K562 (cell line): Measurements from ENCODE around the gene BMP8B. TPM values are rescaled to one million over a fixed set of nuclear protein-coding genes. Genes with fewer than 3 reads are reported as not detected.

Experiments
- ATAC-seq: fragments of 200-7000 bp; cut with Tn5 transposase; 3 replicates; pipeline ENCODE4 v1.9.1; 2020; ENCODE audit warnings: moderate library complexity
- BruUV-seq: library from RNA; stranded (reverse); fragments of 400-500 nt; replicated peaks from 2 replicates; lab custom pipeline; 2021; lab: Mats Ljungman, UMichigan
- CTCF ChIA-PET: fragments of 300-600 bp; formaldehyde crosslinking; extraction: SDS; loops from one replicate; lab custom pipeline; 2021; ENCODE audit warnings: low intra/inter-chr PET ratio; lab: Yijun Ruan, JAX
- POLR2A ChIA-PET: fragments of 300-600, 350-650 bp; sonication (Branson Sonifier 250); formaldehyde crosslinking; extraction: SDS; loops from one replicate; lab custom pipeline; 2021; ENCODE audit warnings: antibody characterized with exemption, inconsistent platforms; lab: Yijun Ruan, JAX
- DNase-seq, 4 experiments: peaks; one replicate each; pipeline versions ENCODE4 v3.0.0 to v3.0.0-alpha.2; 2011 to 2018; ENCODE audit warnings: low spot score in 3 of 4, mixed read lengths in 3 of 4; ENCODE audit errors: extremely low read depth in 1 of 4
- FAIRE-seq: peaks from 2 replicates; lab custom pipeline; 2011; peaks lifted over from hg19 to GRCh38; lab: Jason Lieb, UNC
- H2AFZ ChIP-seq: 2 replicates; pipeline ENCODE4 v1.6.0; 2011; ENCODE audit warnings: low read depth, low read length, control low read depth, inconsistent platforms
- H3K27ac ChIP-seq: fragments of 200-600 bp; 3 replicates; pipeline ENCODE4 v1.8.0; 2011; ENCODE audit warnings: low read depth, mild to moderate bottlenecking, control low read depth, inconsistent platforms, low read length, moderate library complexity, mixed read lengths; ENCODE audit errors: extremely low read depth
- H3K27me3 ChIP-seq, 2 experiments: fragments of 300-600 bp in 1 of 2; 2 replicates in 1 of 2; 3 replicates in 1 of 2; pipeline versions ENCODE4 v1.6.0 to v1.8.0; 2011; ENCODE audit warnings: inconsistent platforms in 2 of 2, low read length in 2 of 2, mild to moderate bottlenecking in 1 of 2, mixed read lengths in 1 of 2, moderate library complexity in 1 of 2; ENCODE audit not compliant: control insufficient read depth in 2 of 2, insufficient read depth in 2 of 2
- H3K36me3 ChIP-seq: fragments of 300-600 bp; 3 replicates; pipeline ENCODE4 v1.8.0; 2011; ENCODE audit warnings: mild to moderate bottlenecking, low read length, inconsistent platforms; ENCODE audit not compliant: control insufficient read depth, insufficient read depth
- H3K4me1 ChIP-seq, 2 experiments: fragments of 200-600 bp in 1 of 2; replicated peaks in 1 of 2; 2 replicates in 1 of 2; 3 replicates in 1 of 2; pipeline versions ENCODE4 v1.5.1 to v1.8.0; 2011; ENCODE audit warnings: inconsistent platforms in 2 of 2, low read length in 2 of 2, mild to moderate bottlenecking in 1 of 2, mixed read lengths in 1 of 2, moderate library complexity in 1 of 2; ENCODE audit not compliant: control insufficient read depth in 2 of 2, insufficient read depth in 2 of 2
- H3K4me2 ChIP-seq: 2 replicates; pipeline ENCODE4 v1.6.1; 2011; ENCODE audit warnings: low read length, control low read depth, inconsistent platforms, mixed read lengths; ENCODE audit not compliant: insufficient read depth
- H3K4me3 ChIP-seq: fragments of 200-600 bp; sonication (generic), shearing (Covaris generic); 2 replicates; pipeline ENCODE4 v1.5.1; 2016; ENCODE audit warnings: control low read depth, inconsistent platforms
- H3K79me2 ChIP-seq: fragments of 200-600 bp; 3 replicates; pipeline ENCODE4 v1.8.0; 2011; ENCODE audit warnings: low read length, inconsistent platforms; ENCODE audit not compliant: control insufficient read depth, insufficient read depth
- H3K9ac ChIP-seq, 2 experiments: 2 replicates each; pipeline versions ENCODE4 v1.6.0 to v1.6.1; 2011; ENCODE audit warnings: low read depth in 2 of 2, low read length in 2 of 2, control low read depth in 1 of 2, inconsistent platforms in 1 of 2, mild to moderate bottlenecking in 1 of 2, mixed read lengths in 1 of 2; ENCODE audit not compliant: insufficient read depth in 1 of 2
- H3K9me1 ChIP-seq: one replicate; pipeline ENCODE4 v1.6.0; 2011; ENCODE audit warnings: inconsistent platforms, mild to moderate bottlenecking, low read length, moderate library complexity; ENCODE audit not compliant: control insufficient read depth, insufficient read depth
- H3K9me3 ChIP-seq: replicated peaks from 2 replicates; pipeline ENCODE4 v1.5.1; 2011; ENCODE audit warnings: low read depth, low read length, inconsistent platforms; ENCODE audit not compliant: control insufficient read depth, insufficient read depth
- H4K20me1 ChIP-seq: replicated peaks from 2 replicates; pipeline ENCODE4 v1.6.1; 2011; ENCODE audit warnings: low read length, inconsistent platforms, mixed read lengths; ENCODE audit not compliant: control insufficient read depth, insufficient read depth
- BCL6 ChIP-seq: fragments of 250-450 bp; sonication (Bioruptor Pico); IDR thresholded peaks from 2 replicates; pipeline ENCODE4 v1.4.0; 2020
- COPS2 ChIP-seq: fragments of 450-650 bp; conservative IDR thresholded peaks from 2 replicates; pipeline ENCODE4 v1.6.1; 2016; ENCODE audit warnings: mild to moderate bottlenecking, moderate library complexity
- CREB1 ChIP-seq, 2 experiments: sonication (generic) in 1 of 2; formaldehyde crosslinking in 1 of 2; IDR thresholded peaks; 2 replicates each; pipeline versions ENCODE4 v1.6.1 to v1.8.0; 2012 to 2022; ENCODE audit warnings: inconsistent platforms in 1 of 2, mild to moderate bottlenecking in 1 of 2, missing genetic modification reagents in 1 of 2, moderate library complexity in 1 of 2
- IRF2 ChIP-seq: sonication (generic); formaldehyde crosslinking; IDR thresholded peaks from 2 replicates; pipeline ENCODE4 v1.8.1; 2022; ENCODE audit warnings: mild to moderate bottlenecking, missing genetic modification reagents
- KLF10 ChIP-seq: fragments of 250-450 bp; sonication (Bioruptor Pico); IDR thresholded peaks from 2 replicates; pipeline ENCODE4 v1.6.1; 2021; ENCODE audit warnings: matching md5 sums
- MTA3 ChIP-seq: fragments of 450-650 bp; formaldehyde crosslinking; IDR thresholded peaks from 2 replicates; pipeline ENCODE4 v1.6.1; 2017; ENCODE audit warnings: mild to moderate bottlenecking, borderline replicate concordance
- POLR3A ChIP-seq: IDR thresholded peaks from 2 replicates; pipeline ENCODE4 v1.6.1; 2011; ENCODE audit warnings: borderline replicate concordance, mild to moderate bottlenecking, moderate library complexity; ENCODE audit not compliant: insufficient read length, insufficient read depth; ENCODE audit errors: extremely low read depth
- POLR3G ChIP-seq: IDR thresholded peaks from 2 replicates; pipeline ENCODE4 v1.6.1; 2011; ENCODE audit not compliant: insufficient read length, insufficient replicate concordance; ENCODE audit errors: extremely low read depth
- RFX1 ChIP-seq: fragments of 450-650 bp; IDR thresholded peaks from 2 replicates; pipeline ENCODE4 v1.6.1; 2016; ENCODE audit warnings: mild to moderate bottlenecking, moderate library complexity
- SAFB ChIP-seq: fragments of 200-400 bp; formaldehyde crosslinking; IDR thresholded peaks from 2 replicates; pipeline ENCODE4 v1.6.1; 2017; ENCODE audit warnings: low read depth, low read length, borderline replicate concordance
- TAF7 ChIP-seq: fragments of 450-650 bp; IDR thresholded peaks from 2 replicates; pipeline ENCODE4 v1.6.1; 2016; ENCODE audit warnings: missing genetic modification characterization, missing compliant biosample characterization
- XRCC4 ChIP-seq: IDR thresholded peaks from one replicate; pipeline ENCODE4 v1.6.1; 2011; ENCODE audit not compliant: insufficient read depth, insufficient read length; ENCODE audit errors: extremely low read depth
- ZBTB17 ChIP-seq: fragments of 450-650 bp; formaldehyde crosslinking; IDR thresholded peaks from 2 replicates; pipeline ENCODE4 v1.4.0; 2020; ENCODE audit warnings: mild to moderate bottlenecking
- ZNF274 ChIP-seq: IDR thresholded peaks from 2 replicates; pipeline ENCODE4 v1.6.1; 2011; ENCODE audit warnings: low read depth, mild to moderate bottlenecking, low read length, moderate library complexity, borderline replicate concordance
- ZNF551 ChIP-seq: fragments of 250-450 bp; sonication (Bioruptor Pico); IDR thresholded peaks from 2 replicates; pipeline ENCODE4 v1.5.0; 2021; ENCODE audit warnings: mild to moderate bottlenecking, moderate library complexity
- ZNF785 ChIP-seq: fragments of 250-450 bp; sonication (Bioruptor Pico); IDR thresholded peaks from 2 replicates; pipeline ENCODE4 v1.4.0; 2020; ENCODE audit warnings: mild to moderate bottlenecking
- ZNF79 ChIP-seq: fragments of 250-450 bp; sonication (Bioruptor Pico); IDR thresholded peaks from 2 replicates; pipeline ENCODE4 v1.4.0; 2020; ENCODE audit warnings: low read depth, mild to moderate bottlenecking, moderate library complexity
- WGBS: fragments of 100-300 bp; shearing (Covaris generic); methylation state at CpG from one replicate; pipeline ENCODE4 v1.1.6; 2016; ENCODE audit warnings: low coverage, mixed read lengths; ENCODE audit not compliant: insufficient coverage; ENCODE audit errors: missing lambda C conversion rate; 5-methylcytosine and 5-hydroxymethylcytosine counted together
- in situ Hi-C: fragments of 300-500 bp; cut with MboI; formaldehyde crosslinking; loops from 4 replicates; pipeline ENCODE4 v1.15.0; 2018; ENCODE audit warnings: inconsistent platforms, mixed read lengths
- intact Hi-C: fragments of 100-400 bp; cut with micrococcal nuclease; formaldehyde crosslinking; loops from 2 replicates; pipeline ENCODE4 v1.14.2; 2022
- polyA plus RNA-seq, 8 experiments: library from polyadenylated mRNA; depleted of rRNA in 4 of 8; stranded (reverse) in 5 of 8; unstranded in 3 of 8; fragments of >200 nt; fragmentation: Nextera tagmentation in 2 of 8; fragmentation: Illumina TruSeq in 1 of 8; extraction: Ambion mirVana in 2 of 8; extraction: Trizol in 1 of 8; gene quantifications; 2 replicates each; pipeline versions ENCODE4 v1.2.1 to v1.2.3, GENCODE V29; 2011 to 2014; ENCODE audit warnings: inconsistent platforms in 1 of 8, missing spikeins in 1 of 8
- total RNA-seq, 7 experiments: library from RNA; depleted of rRNA in 6 of 7; stranded (reverse); fragments of >200 nt in 6 of 7; fragmentation: Illumina TruSeq in 2 of 7; extraction: Trizol in 2 of 7; gene quantifications; 2 replicates each; pipeline versions ENCODE4 v1.2.1 to v1.2.3, GENCODE V29; 2011 to 2021; ENCODE audit warnings: low replicate concordance in 1 of 7

Gene BMP8B
- total and polyA plus RNA-seq, 9 of the 15 experiments (the other 6 are each of a cell fraction or from before 2014, with no cell fraction given) = 0.03 to 0.33 (median 0.14) TPM

GRCh38 chr1:39759436-39759726, 29.3 kb downstream of the BMP8B start:
- no peaks in the 10 kb centered on the region for H3K9me1 ChIP-seq
- no peak overlapping the region for H2AFZ ChIP-seq
- no peak overlapping the region for H3K4me2 ChIP-seq
- no TSS peak for BruUV-seq
- intact Hi-C loops = no loop called here
- no peak overlapping the region for H3K27ac ChIP-seq
- no peaks in the 10 kb centered on the region for H3K27me3 ChIP-seq
- in situ Hi-C loops = no loop called here
- H3K9ac ChIP-seq = no peak overlapping the region
- H4K20me1 ChIP-seq = no peaks in the 10 kb centered on the region; the same call in 1 of the 2 replicates
- peaks cover 3 to 23% of the 10 kb centered on the region in 2 experiments; a peak in 3 of 5 replicates for H3K4me1 ChIP-seq
- no peaks in the 10 kb centered on the region for H3K79me2 ChIP-seq
- CTCF ChIA-PET = no interaction called here
- ATAC-seq (no peak), DNase-seq (no peak), FAIRE-seq (no peak)
- no peaks in the 10 kb centered on the region for H3K9me3 ChIP-seq
- TF ChIP-seq ZBTB17 (CRISPR knock-in tag) (0 out of 2 replicates have a peak, but pooled peaks have one; percentile 24), COPS2 (no peak), ZNF551 (no peak)
- peaks cover 40% of the 10 kb centered on the region; the same call in 2 of the 3 replicates for H3K36me3 ChIP-seq
- H3K4me3 ChIP-seq = no peak overlapping the region
- POLR2A ChIA-PET = interaction anchor here (0.6 to 0.8 kb wide), 4 partner anchors 21 to 240 kb away, joined by 3 to 4 read pairs (median 3); partner anchors contain the start of gene PPIE

GRCh38 chr1:39758556-39759435, 29.9 kb downstream of the BMP8B start:
- intact Hi-C loops (no loop called here), in situ Hi-C loops (no loop called here)
- Histone ChIP-seq H3K27ac (no peak overlapping the region), H3K4me2 (no peak overlapping the region), H3K79me2 (no peaks in the 10 kb centered on the region)
- FAIRE-seq = no peak
- no TSS peak for BruUV-seq
- no peak for ATAC-seq
- CTCF ChIA-PET = no interaction called here
- TF ChIP-seq RFX1 (no peak), MTA3 (no peak), SAFB (no peak), XRCC4 (no peak), POLR3A (no peak), BCL6 (CRISPR knock-in tag) (no peak), ZNF274 (no peak), CREB1 (IDR thresholded peaks at IDR 0.05) (no peak), CREB1 (CRISPR knock-in tag; IDR thresholded peaks at IDR 0.05) (no peak), TAF7 (no peak), IRF2 (CRISPR knock-in tag) (no peak), POLR3G (no peak), ZNF785 (CRISPR knock-in tag) (no peak), KLF10 (no peak), ZNF79 (no peak)
- TF ChIP-seq, all 486 proteins: peak for 0
- H3K36me3 ChIP-seq = peaks cover 46% of the 10 kb centered on the region; the same call in 2 of the 3 replicates
- H4K20me1 ChIP-seq = no peaks in the 10 kb centered on the region; the same call in 1 of the 2 replicates
- no peaks in the 10 kb centered on the region for H3K27me3 ChIP-seq
- WGBS = 95% methylated on average over 15 of the region's 16 CpGs
- H2AFZ ChIP-seq = no peak overlapping the region
- H3K4me3 ChIP-seq = no peak overlapping the region
- no peak overlapping the region for H3K9ac ChIP-seq
- no peak for DNase-seq
- peaks cover 3 to 23% of the 10 kb centered on the region in 2 experiments; a peak in 3 of 5 replicates for H3K4me1 ChIP-seq
- POLR2A ChIA-PET = interaction anchor here (0.6 to 0.8 kb wide), 4 partner anchors 20 to 240 kb away, joined by 3 to 4 read pairs (median 3); partner anchors contain the start of gene PPIE
- H3K9me3 ChIP-seq = no peaks in the 10 kb centered on the region
- H3K9me1 ChIP-seq = no peaks in the 10 kb centered on the region
